Fibroblast of the aortic adventitia (primary cell): ENCODE measurements around the gene ZSWIM9. TPM values are rescaled to one million over a fixed set of nuclear protein-coding genes. Genes with fewer than 3 reads are reported as not detected.
"Not testable (repeated sequence)": the region's sequence is repeated elsewhere in the genome, so short reads cannot be mapped to it uniquely, and the experiment has no call there.

ENCODE experiments used
- DNase-seq: peaks from one replicate; pipeline ENCODE4 v3.0.0-alpha.2; 2010; ENCODE audit warnings: low read depth
- H3K4me3 ChIP-seq: 2 replicates; pipeline ENCODE4 v1.5.1; 2011; ENCODE audit warnings: low read depth, mild to moderate bottlenecking, control low read depth, low read length, moderate library complexity
- total RNA-seq: library from RNA; depleted of rRNA; stranded (reverse); fragments of >200 nt; gene quantifications from 2 replicates; pipeline ENCODE4 v1.2.3, GENCODE V29; 2012; ENCODE audit warnings: low replicate concordance
- TF ChIP-seq, protein P1 (sequence below): IDR thresholded peaks from 2 replicates; pipeline ENCODE4 v1.5.1; 2011; ENCODE audit warnings: mild to moderate bottlenecking, low read length, control low read depth, inconsistent platforms; ENCODE audit not compliant: insufficient read depth

Gene ZSWIM9
- total RNA-seq, 1 donor, result 2.7 TPM

DNA sequence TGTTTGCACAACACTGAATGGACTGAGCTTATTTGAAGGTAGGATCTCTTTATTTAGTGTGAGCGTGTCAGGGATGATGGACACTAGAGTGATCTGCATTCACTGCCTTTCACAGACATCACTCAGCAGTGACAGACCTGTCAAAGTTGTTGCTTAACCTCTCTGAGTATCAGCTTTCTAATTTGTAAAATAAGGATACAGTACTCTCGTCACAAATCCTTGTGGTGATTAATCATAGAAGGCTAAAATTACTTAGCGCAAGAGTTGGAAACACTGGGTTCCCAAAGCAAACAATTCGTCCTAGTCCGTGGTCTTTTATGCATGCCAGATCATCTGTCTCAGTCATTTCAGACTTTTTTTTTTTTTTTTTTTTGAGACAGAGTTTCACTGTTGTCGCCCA is 68.6 kb downstream of the ZSWIM9 start:
- TF ChIP-seq, protein P1, sequence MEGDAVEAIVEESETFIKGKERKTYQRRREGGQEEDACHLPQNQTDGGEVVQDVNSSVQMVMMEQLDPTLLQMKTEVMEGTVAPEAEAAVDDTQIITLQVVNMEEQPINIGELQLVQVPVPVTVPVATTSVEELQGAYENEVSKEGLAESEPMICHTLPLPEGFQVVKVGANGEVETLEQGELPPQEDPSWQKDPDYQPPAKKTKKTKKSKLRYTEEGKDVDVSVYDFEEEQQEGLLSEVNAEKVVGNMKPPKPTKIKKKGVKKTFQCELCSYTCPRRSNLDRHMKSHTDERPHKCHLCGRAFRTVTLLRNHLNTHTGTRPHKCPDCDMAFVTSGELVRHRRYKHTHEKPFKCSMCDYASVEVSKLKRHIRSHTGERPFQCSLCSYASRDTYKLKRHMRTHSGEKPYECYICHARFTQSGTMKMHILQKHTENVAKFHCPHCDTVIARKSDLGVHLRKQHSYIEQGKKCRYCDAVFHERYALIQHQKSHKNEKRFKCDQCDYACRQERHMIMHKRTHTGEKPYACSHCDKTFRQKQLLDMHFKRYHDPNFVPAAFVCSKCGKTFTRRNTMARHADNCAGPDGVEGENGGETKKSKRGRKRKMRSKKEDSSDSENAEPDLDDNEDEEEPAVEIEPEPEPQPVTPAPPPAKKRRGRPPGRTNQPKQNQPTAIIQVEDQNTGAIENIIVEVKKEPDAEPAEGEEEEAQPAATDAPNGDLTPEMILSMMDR, result no peak
- no peak for DNase-seq
- no peak overlapping the region for H3K4me3 ChIP-seq

DNA sequence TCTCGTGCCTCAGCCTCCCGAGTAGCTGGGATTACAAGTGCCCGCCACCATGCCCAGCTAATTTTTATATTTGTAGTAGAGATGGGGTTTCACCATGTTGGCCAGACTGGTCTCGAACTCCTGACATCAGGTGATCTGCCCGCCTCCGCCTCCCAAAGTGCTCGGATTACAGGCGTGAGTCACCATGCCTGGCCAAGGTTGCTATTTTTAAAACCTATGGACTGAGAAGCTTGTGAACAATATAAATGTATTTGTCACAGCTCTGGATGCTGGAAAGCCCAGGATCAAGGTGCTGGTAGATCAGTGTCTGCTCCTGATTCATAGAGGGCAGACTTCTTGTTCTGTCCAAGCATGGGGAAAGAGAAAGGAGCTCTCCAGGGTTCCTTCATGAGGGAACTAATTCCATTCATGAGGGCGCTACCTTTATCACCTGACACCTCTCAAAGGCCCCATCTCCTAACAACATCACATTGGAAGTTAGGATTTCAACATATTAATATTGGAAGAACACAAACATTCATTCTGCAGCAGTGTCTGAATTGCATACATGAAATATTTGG is 69.2 kb downstream of the ZSWIM9 start:
- no peak overlapping the region for H3K4me3 ChIP-seq
- peak; percentile 11 for DNase-seq
- TF ChIP-seq, protein P1, result no peak

DNA sequence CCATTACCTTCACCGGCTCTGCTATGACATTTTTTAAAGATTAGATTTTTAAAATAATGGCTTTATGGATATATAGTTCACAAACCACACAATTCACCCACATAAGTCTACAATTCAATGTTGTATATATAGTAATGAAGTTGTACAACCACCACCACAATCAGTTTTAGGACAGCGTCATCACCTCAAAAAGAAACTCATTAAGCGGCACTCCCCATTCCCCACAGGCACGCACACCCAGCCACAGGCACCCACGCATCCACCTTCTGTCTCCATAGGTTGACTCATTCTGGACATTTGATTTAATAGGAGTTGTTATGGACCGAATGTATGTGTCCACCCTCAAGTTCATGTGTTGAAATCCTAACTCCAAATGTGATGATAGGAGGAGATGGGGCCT is 71.3 kb downstream of the ZSWIM9 start:
- not testable (repeated sequence) for DNase-seq, H3K4me3 ChIP-seq

DNA sequence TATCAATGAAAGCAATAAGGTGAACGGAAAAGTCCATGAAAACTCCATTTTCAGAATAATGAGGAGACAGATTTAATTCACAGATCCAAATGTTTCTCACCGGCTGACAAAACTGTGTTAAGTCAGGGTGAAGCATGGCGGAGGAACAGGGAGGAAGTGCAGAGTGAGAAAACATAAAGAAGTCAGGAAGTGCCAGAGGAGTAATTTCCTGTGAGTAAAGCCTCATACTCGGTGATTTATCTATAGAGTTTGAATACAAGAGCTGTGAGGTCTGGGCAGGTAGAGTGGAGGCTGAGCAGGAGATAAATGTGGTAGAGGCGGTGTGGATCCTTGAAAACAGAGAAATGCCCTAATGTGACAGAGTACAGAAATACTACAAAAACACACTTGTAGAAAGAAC is 73.8 kb downstream of the ZSWIM9 start:
- DNase-seq, result no peak
- H3K4me3 ChIP-seq, result no peak overlapping the region
- TF ChIP-seq, protein P1, result no peak

DNA sequence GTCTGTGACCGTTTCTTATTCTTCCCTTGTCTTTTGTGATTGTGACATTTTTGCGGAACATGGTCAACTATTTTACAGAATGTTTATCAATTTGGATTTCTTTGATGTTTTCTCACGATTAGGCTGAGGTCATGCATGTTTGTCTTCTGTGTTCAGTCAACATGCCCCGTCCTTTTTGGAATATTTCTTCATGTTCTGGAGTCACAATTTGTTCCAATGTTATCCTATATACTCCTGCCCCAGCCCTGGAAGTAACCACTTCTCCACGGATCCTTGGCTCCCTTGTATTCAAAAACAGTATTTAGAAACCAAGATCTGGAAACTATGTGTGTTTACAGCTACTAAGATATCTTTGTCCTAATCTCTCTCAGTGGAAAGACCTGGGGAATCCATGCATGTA is 75.6 kb downstream of the ZSWIM9 start:
- TF ChIP-seq, protein P1, result no peak
- no peak for DNase-seq
- no peak overlapping the region for H3K4me3 ChIP-seq

DNA sequence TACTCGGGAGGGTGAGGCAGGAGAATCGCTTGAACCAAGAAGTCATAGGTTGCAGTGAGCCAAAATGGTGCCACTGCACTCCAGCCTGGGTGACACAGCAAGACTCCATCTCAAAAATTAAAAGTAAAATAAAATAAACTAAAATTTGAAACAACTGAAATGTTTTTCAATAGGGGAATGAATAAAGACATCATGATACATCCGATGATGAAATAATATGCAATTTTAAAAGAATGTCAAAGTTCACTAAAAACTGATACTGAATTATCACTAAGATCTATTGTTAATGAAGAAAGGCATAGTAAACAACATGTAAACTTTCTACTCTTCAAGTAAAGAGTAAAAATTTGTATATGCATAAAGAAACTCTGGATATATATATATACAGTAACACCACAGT is 76.7 kb downstream of the ZSWIM9 start:
- H3K4me3 ChIP-seq, result no peak overlapping the region
- TF ChIP-seq, protein P1, result no peak
- DNase-seq, result no peak

Other genes starting within 250 kb of the ZSWIM9 start
- not detected in 2 replicates for gene BSPH1, start 178.5 kb upstream of the ZSWIM9 start, total RNA-seq
- not detected in 2 replicates for gene ELSPBP1, start 176.0 kb upstream of the ZSWIM9 start, total RNA-seq
- not detected in 2 replicates for gene CABP5, start 126.6 kb upstream of the ZSWIM9 start, total RNA-seq
- gene PLA2G4C, start 59.9 kb upstream of the ZSWIM9 start, total RNA-seq, result 6.3 and 23.6 TPM in 2 replicates
- 9.0 and 27.3 TPM in 2 replicates for gene LIG1, start 336 bp upstream of the ZSWIM9 start, total RNA-seq
- 13.8 and 27.8 TPM in 2 replicates for gene CARD8, start 85.2 kb downstream of the ZSWIM9 start, total RNA-seq
- gene ZNF114, start 99.4 kb downstream of the ZSWIM9 start, total RNA-seq, result 0.08 and 0.54 TPM in 2 replicates
- gene EMP3, start 154.9 kb downstream of the ZSWIM9 start, total RNA-seq, result 93.3 and 369 TPM in 2 replicates
- 2.2 and 5.0 TPM in 2 replicates for gene TMEM143, start 193.3 kb downstream of the ZSWIM9 start, total RNA-seq
- not detected in 2 replicates for gene SYNGR4, start 193.7 kb downstream of the ZSWIM9 start, total RNA-seq
- 23.7 and 140 TPM in 2 replicates for gene KDELR1, start 220.9 kb downstream of the ZSWIM9 start, total RNA-seq
- 1.2 and 2.2 TPM in 2 replicates for gene GRIN2D, start 223.0 kb downstream of the ZSWIM9 start, total RNA-seq